Neural crest cell (in vitro differentiated cells): ENCODE data around the gene SEC16B. TPM values are rescaled to one million over a fixed set of nuclear protein-coding genes. Genes with fewer than 3 reads are reported as not detected.

Experiments used
- DNase-seq: peaks from one replicate; pipeline ENCODE4 v3.0.0; 2021; ENCODE audit warnings: low read depth, mixed read lengths, low spot score
- H3K27ac Mint-ChIP-seq: one replicate; pipeline ENCODE4 v1.8.0; 2021; ENCODE audit warnings: mild to moderate bottlenecking, mixed read lengths; ENCODE audit not compliant: unreplicated experiment
- H3K27me3 Mint-ChIP-seq: 2 replicates; pipeline ENCODE4 v1.8.0; 2021; ENCODE audit warnings: low read depth, mild to moderate bottlenecking, mixed read lengths
- H3K36me3 Mint-ChIP-seq: 2 replicates; pipeline ENCODE4 v1.8.0; 2021; ENCODE audit warnings: low read depth, mild to moderate bottlenecking, mixed read lengths
- H3K4me1 Mint-ChIP-seq: 2 replicates; pipeline ENCODE4 v1.8.0; 2021; ENCODE audit warnings: mixed read lengths
- H3K4me3 Mint-ChIP-seq: one replicate; pipeline ENCODE4 v1.8.0; 2021; ENCODE audit warnings: mild to moderate bottlenecking, mixed read lengths
- H3K9me3 Mint-ChIP-seq: 2 replicates; pipeline ENCODE4 v1.8.0; 2021; ENCODE audit warnings: mixed read lengths
- total RNA-seq: library from RNA; stranded (reverse); gene quantifications from 2 replicates; pipeline ENCODE4 v1.2.1, GENCODE V29; 2021
- TF ChIP-seq, protein P1 (sequence below): fragments of 200-600 bp; sonication (generic); conservative IDR thresholded peaks from 2 replicates; pipeline ENCODE4 v1.5.0; 2021; ENCODE audit warnings: antibody characterized with exemption, mild to moderate bottlenecking

Gene SEC16B
- total RNA-seq, 1 donor from 2014 or later = 1.4 TPM

DNA sequence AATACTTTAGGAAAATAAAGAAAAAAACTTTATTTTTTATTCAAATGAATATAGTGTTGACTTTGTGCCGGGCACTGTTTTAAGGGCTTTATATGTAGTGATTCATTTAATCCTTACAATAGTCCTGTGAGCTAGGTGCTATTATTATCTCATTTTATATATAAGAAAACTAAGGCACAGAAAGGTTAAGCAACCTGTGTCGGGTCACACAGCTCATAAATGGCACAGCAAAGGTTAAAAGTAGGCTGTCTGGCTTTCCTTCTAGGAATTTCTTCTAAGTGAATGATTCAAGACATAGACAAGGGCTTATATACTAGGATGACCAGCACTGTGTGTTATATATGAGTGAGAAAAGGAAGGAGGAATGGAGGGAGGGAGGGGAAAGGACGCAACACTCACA lies 35.4 kb downstream of the SEC16B start:
- H3K27ac Mint-ChIP-seq = no peak overlapping the region

GRCh38 chr1:177933881-177934280 lies 36.0 kb downstream of the SEC16B start:
- Mint-ChIP-seq H3K4me3 (no peak overlapping the region), H3K36me3 (no peaks in the 10 kb centered on the region), H3K27me3 (no peaks in the 10 kb centered on the region), H3K4me1 (peaks cover 11% of the 10 kb centered on the region), H3K9me3 (no peaks in the 10 kb centered on the region), H3K27ac (no peak overlapping the region)
- TF ChIP-seq, protein P1, sequence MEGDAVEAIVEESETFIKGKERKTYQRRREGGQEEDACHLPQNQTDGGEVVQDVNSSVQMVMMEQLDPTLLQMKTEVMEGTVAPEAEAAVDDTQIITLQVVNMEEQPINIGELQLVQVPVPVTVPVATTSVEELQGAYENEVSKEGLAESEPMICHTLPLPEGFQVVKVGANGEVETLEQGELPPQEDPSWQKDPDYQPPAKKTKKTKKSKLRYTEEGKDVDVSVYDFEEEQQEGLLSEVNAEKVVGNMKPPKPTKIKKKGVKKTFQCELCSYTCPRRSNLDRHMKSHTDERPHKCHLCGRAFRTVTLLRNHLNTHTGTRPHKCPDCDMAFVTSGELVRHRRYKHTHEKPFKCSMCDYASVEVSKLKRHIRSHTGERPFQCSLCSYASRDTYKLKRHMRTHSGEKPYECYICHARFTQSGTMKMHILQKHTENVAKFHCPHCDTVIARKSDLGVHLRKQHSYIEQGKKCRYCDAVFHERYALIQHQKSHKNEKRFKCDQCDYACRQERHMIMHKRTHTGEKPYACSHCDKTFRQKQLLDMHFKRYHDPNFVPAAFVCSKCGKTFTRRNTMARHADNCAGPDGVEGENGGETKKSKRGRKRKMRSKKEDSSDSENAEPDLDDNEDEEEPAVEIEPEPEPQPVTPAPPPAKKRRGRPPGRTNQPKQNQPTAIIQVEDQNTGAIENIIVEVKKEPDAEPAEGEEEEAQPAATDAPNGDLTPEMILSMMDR = no peak
- DNase-seq = no peak

More for the DNA sequence above, 35.4 kb downstream of the SEC16B start:
- Mint-ChIP-seq H3K9me3 (no peaks in the 10 kb centered on the region), H3K36me3 (no peaks in the 10 kb centered on the region), H3K4me1 (peaks cover 9% of the 10 kb centered on the region), H3K27me3 (no peaks in the 10 kb centered on the region), H3K4me3 (no peak overlapping the region)
- DNase-seq = no peak
- TF ChIP-seq, protein P1 = no peak

- peaks cover 29% of the 10 kb centered on the region for H3K4me1 Mint-ChIP-seq
- H3K27me3 Mint-ChIP-seq = no peaks in the 10 kb centered on the region
- TF ChIP-seq, protein P1 = no peak
- H3K36me3 Mint-ChIP-seq = no peaks in the 10 kb centered on the region
- no peaks in the 10 kb centered on the region for H3K9me3 Mint-ChIP-seq
- H3K4me3 Mint-ChIP-seq = no peak overlapping the region
- H3K27ac Mint-ChIP-seq = no peak overlapping the region
- DNase-seq = no peak
Measured at GRCh38 chr1:177932123-177932522, 37.7 kb downstream of the SEC16B start.

- Mint-ChIP-seq H3K36me3 (no peaks in the 10 kb centered on the region), H3K4me3 (peak overlapping the region; percentile 6), H3K27ac (no peak overlapping the region), H3K9me3 (no peaks in the 10 kb centered on the region), H3K4me1 (peaks cover 48% of the 10 kb centered on the region), H3K27me3 (no peaks in the 10 kb centered on the region)
- no peak for DNase-seq
- TF ChIP-seq, protein P1 = no peak
Measured at GRCh38 chr1:177928952-177929351, 40.9 kb downstream of the SEC16B start.

DNA sequence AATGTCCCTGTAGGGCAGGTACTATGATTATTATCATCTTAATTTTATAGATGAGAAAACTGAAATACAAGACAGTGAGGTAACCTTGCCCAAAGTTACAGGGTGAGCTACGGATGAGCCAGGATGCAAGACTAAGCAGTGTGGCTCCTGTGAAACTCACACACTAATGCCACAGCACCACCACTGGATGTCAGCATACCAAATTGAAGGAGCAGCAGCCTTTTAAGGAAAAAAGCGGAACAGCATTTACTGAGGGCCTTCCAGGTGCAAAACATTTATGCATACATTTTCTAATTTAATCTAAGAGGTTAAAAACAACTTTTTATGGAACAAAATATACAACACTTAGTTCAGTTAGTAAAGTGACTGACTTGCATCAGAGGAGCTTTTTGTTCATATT lies 41.7 kb downstream of the SEC16B start:
- no peaks in the 10 kb centered on the region for H3K36me3 Mint-ChIP-seq
- TF ChIP-seq, protein P1 = no peak
- no peak overlapping the region for H3K4me3 Mint-ChIP-seq
- no peaks in the 10 kb centered on the region for H3K9me3 Mint-ChIP-seq
- no peak overlapping the region for H3K27ac Mint-ChIP-seq
- H3K4me1 Mint-ChIP-seq = peaks cover 48% of the 10 kb centered on the region
- no peaks in the 10 kb centered on the region for H3K27me3 Mint-ChIP-seq
- DNase-seq = no peak
